Activated naive CD8-positive, alpha-beta T cell treated with anti-CD3 and anti-CD28 coated beads, Interleukin-2, amount 50 U/mL, for 24 hours (primary cell): ENCODE data around the gene ANKRD13D.

Experiments
- ATAC-seq: fragments of 150-1000 bp; cut with Tn5 transposase; one replicate; pipeline ENCODE4 v1.10.0; 2021
- DNase-seq: peaks from one replicate; pipeline ENCODE4 v3.0.0; 2021
- H3K27ac Mint-ChIP-seq: one replicate; pipeline ENCODE4 v1.8.0; 2021; ENCODE audit warnings: mild to moderate bottlenecking, mixed read lengths
- H3K27me3 Mint-ChIP-seq: one replicate; pipeline ENCODE4 v1.8.0; 2021; ENCODE audit warnings: mixed read lengths
- H3K36me3 Mint-ChIP-seq: one replicate; pipeline ENCODE4 v1.8.0; 2021; ENCODE audit warnings: low read depth, mixed read lengths
- H3K4me1 Mint-ChIP-seq: one replicate; pipeline ENCODE4 v1.8.0; 2021; ENCODE audit warnings: mixed read lengths
- H3K4me3 Mint-ChIP-seq: one replicate; pipeline ENCODE4 v1.8.0; 2021; ENCODE audit warnings: mild to moderate bottlenecking, moderate library complexity, mixed read lengths
- H3K9me3 Mint-ChIP-seq: one replicate; pipeline ENCODE4 v1.8.0; 2021; ENCODE audit warnings: mixed read lengths

The ANKRD13D gene

GRCh38 chr11:67275606-67276409 lies 13.3 kb upstream of the ANKRD13D start:
- peak overlapping the region; percentile 100 for H3K27ac Mint-ChIP-seq
- H3K27me3 Mint-ChIP-seq = no peaks in the 10 kb centered on the region
- DNase-seq (no peak), ATAC-seq (no peak)
- H3K9me3 Mint-ChIP-seq = no peaks in the 10 kb centered on the region
- H3K36me3 Mint-ChIP-seq = peaks cover 42% of the 10 kb centered on the region
- H3K4me1 Mint-ChIP-seq = peaks cover 90% of the 10 kb centered on the region
- peak overlapping the region; percentile 37 for H3K4me3 Mint-ChIP-seq

GRCh38 chr11:67276781-67277230 lies 12.3 kb upstream of the ANKRD13D start:
- H3K36me3 Mint-ChIP-seq = peaks cover 34% of the 10 kb centered on the region
- peaks cover 80% of the 10 kb centered on the region for H3K4me1 Mint-ChIP-seq

DNA sequence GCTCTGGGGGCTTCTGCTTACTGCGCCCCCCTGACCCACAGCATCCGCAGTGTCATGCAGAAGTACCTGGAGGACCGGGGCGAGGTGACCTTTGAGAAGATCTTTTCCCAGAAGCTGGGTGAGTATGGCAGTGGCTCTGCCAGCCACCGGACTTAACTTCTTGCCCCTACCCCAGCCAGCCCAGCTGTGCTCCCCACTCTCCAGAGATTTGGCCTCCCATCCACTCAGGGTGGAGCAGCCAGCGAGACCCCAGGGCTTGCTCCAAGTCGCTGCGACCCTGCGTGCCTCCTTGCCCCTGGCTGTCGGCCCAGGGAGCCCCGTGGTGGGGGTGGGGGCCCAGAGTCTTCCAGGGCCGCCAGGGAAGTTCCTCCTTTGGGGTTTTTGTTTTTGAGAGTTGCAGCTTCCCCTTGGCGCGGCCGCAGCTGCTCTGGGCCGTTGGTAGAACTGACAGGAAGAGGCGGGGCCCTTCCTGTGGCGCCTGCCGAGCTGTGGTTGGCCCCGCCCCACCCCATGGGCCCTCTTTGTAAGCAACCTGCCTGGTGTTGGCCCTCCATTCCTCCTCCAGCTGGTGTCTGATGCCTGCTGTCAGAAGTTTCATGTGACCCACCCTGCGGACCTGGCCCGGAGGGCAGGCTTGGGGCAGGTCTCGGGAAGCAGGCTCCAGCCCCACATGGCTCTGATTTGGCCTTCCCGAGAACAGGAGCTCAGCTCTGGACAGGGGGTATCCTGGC lies 11.7 kb upstream of the ANKRD13D start:
- H3K4me1 Mint-ChIP-seq = peaks cover 75% of the 10 kb centered on the region
- peaks cover 36% of the 10 kb centered on the region for H3K36me3 Mint-ChIP-seq
- peak overlapping the region; percentile 100 for H3K27ac Mint-ChIP-seq

More at GRCh38 chr11:67276781-67277230, 12.3 kb upstream of the ANKRD13D start:
- Mint-ChIP-seq H3K9me3 (no peaks in the 10 kb centered on the region), H3K4me3 (peak overlapping the region; percentile 78), H3K27ac (peak overlapping the region; percentile 100), H3K27me3 (no peaks in the 10 kb centered on the region)
- peak; percentile 81 for DNase-seq
- peak; percentile 72 for ATAC-seq

GRCh38 chr11:67278135-67278938 lies 10.8 kb upstream of the ANKRD13D start:
- Mint-ChIP-seq H3K36me3 (peaks cover 33% of the 10 kb centered on the region), H3K27ac (peak overlapping the region; percentile 100), H3K27me3 (no peaks in the 10 kb centered on the region), H3K4me3 (peak overlapping the region; percentile 78), H3K4me1 (peaks cover 67% of the 10 kb centered on the region), H3K9me3 (no peaks in the 10 kb centered on the region)
- DNase-seq = no peak
- no peak for ATAC-seq

More for the DNA sequence above, 11.7 kb upstream of the ANKRD13D start:
- Mint-ChIP-seq H3K4me3 (peak overlapping the region; percentile 78), H3K27me3 (no peaks in the 10 kb centered on the region), H3K9me3 (no peaks in the 10 kb centered on the region)
- peak; percentile 79 for ATAC-seq
- peak; percentile 89 for DNase-seq

DNA sequence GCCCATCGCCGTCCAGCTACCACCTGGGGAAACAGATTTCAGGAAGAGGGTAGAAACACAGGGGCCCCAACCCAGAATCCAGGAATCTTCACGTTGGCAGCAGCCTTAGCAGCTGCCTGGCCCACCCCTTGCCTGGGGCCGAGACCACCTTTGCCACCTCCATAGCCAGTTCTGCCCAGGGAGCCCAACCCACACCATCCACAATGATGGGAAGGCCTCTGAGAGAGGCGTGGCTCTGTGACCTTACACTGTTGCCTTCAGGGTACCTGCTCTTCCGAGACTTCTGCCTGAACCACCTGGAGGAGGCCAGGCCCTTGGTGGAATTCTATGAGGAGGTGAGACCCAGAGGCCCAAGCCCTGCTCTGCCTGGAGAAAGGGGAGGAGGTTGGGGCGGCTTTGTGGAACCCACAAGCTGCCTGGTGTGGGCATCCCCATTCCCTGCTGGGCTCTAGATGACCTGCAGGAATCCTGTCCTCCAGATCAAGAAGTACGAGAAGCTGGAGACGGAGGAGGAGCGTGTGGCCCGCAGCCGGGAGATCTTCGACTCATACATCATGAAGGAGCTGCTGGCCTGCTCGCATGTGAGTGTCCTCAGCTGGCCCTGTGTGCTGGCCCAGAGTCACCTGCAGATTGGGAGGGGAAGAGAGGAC lies 10.0 kb upstream of the ANKRD13D start:
- Mint-ChIP-seq H3K27ac (peak overlapping the region; percentile 83), H3K27me3 (no peaks in the 10 kb centered on the region), H3K9me3 (no peaks in the 10 kb centered on the region), H3K4me3 (no peak overlapping the region), H3K36me3 (peaks cover 35% of the 10 kb centered on the region), H3K4me1 (peaks cover 60% of the 10 kb centered on the region)
- no peak for ATAC-seq
- DNase-seq = no peak

DNA sequence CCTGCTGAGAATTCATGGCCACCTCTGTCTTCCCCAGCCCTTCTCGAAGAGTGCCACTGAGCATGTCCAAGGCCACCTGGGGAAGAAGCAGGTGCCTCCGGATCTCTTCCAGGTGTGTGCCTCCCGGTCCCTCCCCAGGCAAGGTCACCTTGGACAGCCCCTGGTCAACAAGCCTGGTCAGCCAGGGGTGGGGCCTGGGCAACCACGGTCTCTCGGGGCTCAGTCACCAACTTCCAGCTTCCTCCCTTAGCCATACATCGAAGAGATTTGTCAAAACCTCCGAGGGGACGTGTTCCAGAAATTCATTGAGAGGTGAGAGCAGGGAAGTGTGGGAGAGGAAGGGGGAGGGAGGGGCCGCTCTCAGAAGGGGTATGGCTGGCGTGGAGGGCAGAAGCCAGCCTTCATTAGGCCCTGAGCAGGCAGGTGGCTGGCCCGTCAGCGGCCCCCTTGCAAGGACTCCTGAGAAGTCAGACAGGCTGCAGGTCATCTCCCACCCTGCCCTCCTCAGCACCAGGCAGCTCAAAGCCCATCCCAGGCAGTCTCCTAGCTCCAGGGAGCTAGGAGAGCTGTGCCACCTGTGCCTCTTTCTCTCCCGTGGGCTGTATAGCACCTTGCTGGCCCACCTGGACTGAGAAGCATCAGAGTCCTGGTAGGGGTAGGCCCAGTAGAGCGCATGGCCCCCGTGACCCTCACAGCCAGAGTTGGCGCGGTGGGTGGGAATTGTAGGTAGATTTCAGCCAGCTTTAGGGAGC lies 9.3 kb upstream of the ANKRD13D start:
- no peaks in the 10 kb centered on the region for H3K9me3 Mint-ChIP-seq
- DNase-seq (no peak), ATAC-seq (no peak)
- H3K36me3 Mint-ChIP-seq = peaks cover 33% of the 10 kb centered on the region
- H3K27me3 Mint-ChIP-seq = no peaks in the 10 kb centered on the region
- H3K4me1 Mint-ChIP-seq = peaks cover 53% of the 10 kb centered on the region
- H3K27ac Mint-ChIP-seq = peak overlapping the region; percentile 83
- no peak overlapping the region for H3K4me3 Mint-ChIP-seq

DNA sequence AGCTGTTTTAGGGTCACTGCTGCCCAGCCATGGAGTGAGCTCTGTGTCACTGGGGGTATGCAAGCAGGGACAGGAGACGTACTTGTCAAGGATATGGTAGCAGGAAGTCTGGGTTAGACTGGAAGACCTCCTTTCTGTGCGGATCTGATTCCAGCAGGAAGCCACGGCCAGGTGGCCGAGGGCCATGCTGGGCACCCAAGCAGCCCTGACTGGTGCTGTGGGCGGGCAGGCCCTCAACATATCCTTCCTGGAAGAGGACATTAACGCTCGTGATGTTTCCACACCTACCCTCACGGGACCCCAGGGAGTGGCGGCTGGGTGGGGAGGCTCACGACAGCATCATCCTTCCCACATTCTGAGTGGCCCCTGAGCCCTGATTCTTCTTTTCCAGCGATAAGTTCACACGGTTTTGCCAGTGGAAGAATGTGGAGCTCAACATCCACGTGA lies 8.7 kb upstream of the ANKRD13D start:
- Mint-ChIP-seq H3K9me3 (no peaks in the 10 kb centered on the region), H3K27me3 (no peaks in the 10 kb centered on the region), H3K4me3 (no peak overlapping the region), H3K4me1 (peaks cover 51% of the 10 kb centered on the region), H3K36me3 (peaks cover 32% of the 10 kb centered on the region), H3K27ac (peak overlapping the region; percentile 83)
- ATAC-seq = no peak
- DNase-seq = no peak

DNA sequence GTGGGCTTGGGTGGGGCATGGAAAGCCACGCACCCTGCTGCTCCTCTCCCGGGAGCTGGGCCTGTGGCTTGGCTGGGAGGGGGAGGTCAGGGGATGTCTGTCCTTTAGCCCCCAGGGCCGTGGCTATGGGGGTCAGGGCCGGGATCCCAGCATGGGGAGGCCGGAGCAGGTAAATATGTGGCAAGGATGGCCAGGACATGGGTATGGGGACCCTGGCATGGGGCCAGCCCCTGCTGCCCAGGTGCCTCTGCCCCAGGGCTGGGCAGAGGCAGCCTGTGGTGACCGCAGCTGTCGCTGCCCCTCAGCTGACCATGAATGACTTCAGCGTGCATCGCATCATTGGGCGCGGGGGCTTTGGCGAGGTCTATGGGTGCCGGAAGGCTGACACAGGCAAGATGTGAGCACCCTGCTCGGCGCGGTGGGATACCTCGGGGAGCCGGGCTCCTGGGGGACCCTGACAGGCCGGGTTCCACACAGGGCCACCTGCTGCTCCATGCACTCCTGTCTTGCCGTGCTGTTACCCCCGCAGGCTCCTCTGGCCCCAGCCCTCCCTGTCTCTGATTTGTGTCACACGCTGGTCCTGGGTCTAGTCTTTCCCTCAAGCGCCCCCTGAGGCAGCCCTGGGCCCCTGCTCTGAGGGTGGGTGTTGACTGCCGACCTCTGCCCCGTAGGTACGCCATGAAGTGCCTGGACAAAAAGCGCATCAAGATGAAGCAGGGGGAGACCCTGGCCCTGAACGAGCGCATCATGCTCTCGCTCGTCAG lies 8.1 kb upstream of the ANKRD13D start:
- peaks cover 50% of the 10 kb centered on the region for H3K4me1 Mint-ChIP-seq
- no peak overlapping the region for H3K4me3 Mint-ChIP-seq
- peaks cover 28% of the 10 kb centered on the region for H3K36me3 Mint-ChIP-seq
- H3K27ac Mint-ChIP-seq = peak overlapping the region; percentile 83
- no peaks in the 10 kb centered on the region for H3K27me3 Mint-ChIP-seq
- H3K9me3 Mint-ChIP-seq = no peaks in the 10 kb centered on the region
- DNase-seq = no peak
- no peak for ATAC-seq

GRCh38 chr11:67281552-67282150 lies 7.5 kb upstream of the ANKRD13D start:
- Mint-ChIP-seq H3K9me3 (no peaks in the 10 kb centered on the region), H3K36me3 (peaks cover 26% of the 10 kb centered on the region), H3K27me3 (no peaks in the 10 kb centered on the region), H3K4me1 (peaks cover 48% of the 10 kb centered on the region), H3K4me3 (no peak overlapping the region), H3K27ac (no peak overlapping the region)
- no peak for ATAC-seq
- DNase-seq = no peak

DNA sequence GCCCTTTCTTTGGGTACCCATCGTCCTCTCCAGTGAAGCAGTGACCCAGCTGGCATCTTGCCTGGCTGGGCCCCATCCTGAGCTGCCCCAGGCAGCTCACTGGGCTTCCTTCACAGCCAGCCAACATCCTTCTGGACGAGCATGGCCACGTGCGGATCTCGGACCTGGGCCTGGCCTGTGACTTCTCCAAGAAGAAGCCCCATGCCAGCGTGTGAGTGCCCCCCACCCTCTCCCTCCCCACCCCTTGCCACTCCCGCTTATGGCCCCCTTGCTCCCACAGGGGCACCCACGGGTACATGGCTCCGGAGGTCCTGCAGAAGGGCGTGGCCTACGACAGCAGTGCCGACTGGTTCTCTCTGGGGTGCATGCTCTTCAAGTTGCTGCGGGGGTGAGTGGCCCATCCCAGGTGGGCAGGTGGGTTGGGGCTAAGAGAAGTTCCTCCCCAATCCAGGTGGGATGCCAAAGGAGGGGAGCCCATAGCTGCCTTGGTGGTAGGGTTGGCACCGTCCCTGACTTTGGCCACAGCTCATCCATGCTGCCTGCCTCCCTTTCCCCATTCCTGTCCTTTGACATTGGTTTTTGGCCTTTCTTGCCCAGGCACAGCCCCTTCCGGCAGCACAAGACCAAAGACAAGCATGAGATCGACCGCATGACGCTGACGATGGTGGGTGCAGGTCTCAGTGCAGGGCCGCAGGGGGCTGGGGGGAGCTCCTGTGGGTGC lies 6.8 kb upstream of the ANKRD13D start:
- Mint-ChIP-seq H3K36me3 (peaks cover 26% of the 10 kb centered on the region), H3K4me3 (no peak overlapping the region), H3K27me3 (no peaks in the 10 kb centered on the region), H3K9me3 (no peaks in the 10 kb centered on the region), H3K4me1 (peaks cover 48% of the 10 kb centered on the region), H3K27ac (no peak overlapping the region)
- no peak for ATAC-seq
- DNase-seq = no peak

DNA sequence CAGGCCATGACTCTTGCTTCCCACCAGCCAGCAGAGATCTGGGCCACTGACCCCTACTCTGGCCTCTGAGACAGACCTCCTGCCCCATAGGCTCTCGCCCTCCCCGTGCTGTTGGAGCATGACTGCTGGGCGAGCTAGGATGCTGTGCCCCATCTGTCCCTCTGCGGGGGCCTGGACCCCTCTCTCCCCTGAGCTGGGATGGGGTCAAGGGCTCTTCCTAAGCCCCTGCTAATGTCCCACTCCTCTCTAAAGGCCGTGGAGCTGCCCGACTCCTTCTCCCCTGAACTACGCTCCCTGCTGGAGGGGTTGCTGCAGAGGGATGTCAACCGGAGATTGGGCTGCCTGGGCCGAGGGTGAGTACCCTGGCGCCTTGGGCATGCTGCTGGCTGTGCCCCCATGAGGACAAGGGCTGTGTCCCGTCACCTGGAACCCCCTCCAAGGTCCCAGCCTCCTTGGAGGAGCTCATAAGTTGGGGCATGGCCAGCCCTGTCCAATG lies 6.2 kb upstream of the ANKRD13D start:
- Mint-ChIP-seq H3K36me3 (peaks cover 28% of the 10 kb centered on the region), H3K9me3 (no peaks in the 10 kb centered on the region), H3K27ac (no peak overlapping the region), H3K4me1 (peaks cover 48% of the 10 kb centered on the region), H3K27me3 (no peaks in the 10 kb centered on the region), H3K4me3 (no peak overlapping the region)
- no peak for DNase-seq
- ATAC-seq = no peak

DNA sequence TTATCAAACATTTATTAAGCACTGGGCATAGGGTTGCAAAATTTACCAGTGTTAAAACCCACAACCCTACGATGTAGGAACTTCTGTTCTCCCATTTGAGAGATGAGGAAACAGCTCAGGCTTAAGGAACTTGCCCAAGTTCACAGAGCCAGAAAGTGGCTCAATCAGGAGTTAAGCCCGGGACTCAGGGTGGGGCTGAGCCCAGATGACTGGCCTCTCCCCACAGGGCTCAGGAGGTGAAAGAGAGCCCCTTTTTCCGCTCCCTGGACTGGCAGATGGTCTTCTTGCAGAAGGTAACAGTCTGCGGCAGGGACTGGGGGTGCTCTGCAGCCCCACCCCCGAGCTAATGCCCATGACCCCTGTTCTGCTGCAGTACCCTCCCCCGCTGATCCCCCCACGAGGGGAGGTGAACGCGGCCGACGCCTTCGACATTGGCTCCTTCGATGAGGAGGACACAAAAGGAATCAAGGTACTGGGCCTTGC lies 5.6 kb upstream of the ANKRD13D start:
- no peak for ATAC-seq
- Mint-ChIP-seq H3K4me1 (peaks cover 46% of the 10 kb centered on the region), H3K27me3 (no peaks in the 10 kb centered on the region), H3K36me3 (peaks cover 28% of the 10 kb centered on the region), H3K27ac (no peak overlapping the region), H3K4me3 (no peak overlapping the region), H3K9me3 (no peaks in the 10 kb centered on the region)
- no peak for DNase-seq
